Adipocyte (in vitro differentiated cells): ENCODE data around the gene ZNF512B.

Experiments used
- DNase-seq: peaks from one replicate; pipeline ENCODE4 v3.0.0-alpha.2; 2015; ENCODE audit warnings: low read depth
- H3K27me3 ChIP-seq: replicated peaks from 2 replicates; pipeline ENCODE4 v1.7.0; 2013; ENCODE audit warnings: mild to moderate bottlenecking, low read length, moderate library complexity; ENCODE audit not compliant: control insufficient read depth, insufficient read depth
- H3K36me3 ChIP-seq: 2 replicates; pipeline ENCODE4 v1.7.0; 2013; ENCODE audit warnings: low read length, mild to moderate bottlenecking, moderate library complexity; ENCODE audit not compliant: control insufficient read depth, insufficient read depth, severe bottlenecking
- H3K4me1 ChIP-seq: 2 replicates; pipeline ENCODE4 v1.7.0; 2013; ENCODE audit warnings: mild to moderate bottlenecking, low read length, moderate library complexity; ENCODE audit not compliant: control insufficient read depth, insufficient read depth
- H3K4me3 ChIP-seq: 2 replicates; pipeline ENCODE4 v1.7.0; 2013; ENCODE audit warnings: mild to moderate bottlenecking, low read length, moderate library complexity
- H3K9ac ChIP-seq: 2 replicates; pipeline ENCODE4 v1.7.0; 2013; ENCODE audit warnings: mild to moderate bottlenecking, low read length, moderate library complexity
- H3K9me3 ChIP-seq: 2 replicates; pipeline ENCODE4 v1.7.0; 2013; ENCODE audit warnings: mild to moderate bottlenecking, low read length, moderate library complexity; ENCODE audit not compliant: control insufficient read depth

ZNF512B gene

DNA sequence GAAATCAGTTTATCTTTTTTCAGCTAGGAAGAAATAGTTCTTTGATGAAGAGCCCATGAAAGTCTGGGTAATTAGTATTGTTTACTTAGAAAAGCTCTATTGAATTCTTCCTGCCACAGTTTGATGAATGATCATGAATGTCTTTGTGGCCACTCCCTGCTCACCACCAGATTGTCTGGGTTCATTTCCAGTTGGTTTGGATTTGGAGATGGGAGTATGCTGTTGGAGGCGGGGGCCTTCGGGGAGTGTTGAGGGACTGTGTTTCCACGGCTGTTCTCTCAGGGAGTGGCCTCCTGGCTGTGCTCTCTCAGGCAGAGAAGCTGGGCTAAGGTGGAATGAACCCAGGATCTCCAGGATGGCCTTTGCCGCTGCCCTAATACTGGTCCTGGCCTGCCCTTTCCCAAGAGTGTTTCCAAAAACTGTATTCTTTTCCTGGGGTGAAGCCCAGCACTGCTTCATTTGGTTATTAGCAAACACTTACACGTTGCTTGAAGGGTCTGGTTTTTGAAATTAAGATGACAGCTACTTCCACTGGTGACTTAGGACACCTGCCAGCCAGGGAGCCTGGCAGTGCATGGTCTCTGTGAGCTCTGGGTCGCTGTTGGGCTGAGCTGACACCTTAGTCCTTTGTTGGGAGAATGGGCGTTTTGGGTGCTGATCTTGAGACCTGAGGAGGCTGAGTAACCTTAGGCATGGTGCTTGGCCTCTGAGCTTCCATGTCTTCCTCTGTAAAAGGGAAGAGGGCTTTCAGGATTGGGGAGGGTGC lies 34.4 kb upstream of the ZNF512B start:
- no peak overlapping the region for H3K9ac ChIP-seq
- peaks cover 10% of the 10 kb centered on the region for H3K4me1 ChIP-seq
- H3K27me3 ChIP-seq: no peaks in the 10 kb centered on the region
- no peaks in the 10 kb centered on the region for H3K9me3 ChIP-seq
- H3K4me3 ChIP-seq: no peak overlapping the region
- peaks cover 69% of the 10 kb centered on the region for H3K36me3 ChIP-seq
- DNase-seq: no peak

DNA sequence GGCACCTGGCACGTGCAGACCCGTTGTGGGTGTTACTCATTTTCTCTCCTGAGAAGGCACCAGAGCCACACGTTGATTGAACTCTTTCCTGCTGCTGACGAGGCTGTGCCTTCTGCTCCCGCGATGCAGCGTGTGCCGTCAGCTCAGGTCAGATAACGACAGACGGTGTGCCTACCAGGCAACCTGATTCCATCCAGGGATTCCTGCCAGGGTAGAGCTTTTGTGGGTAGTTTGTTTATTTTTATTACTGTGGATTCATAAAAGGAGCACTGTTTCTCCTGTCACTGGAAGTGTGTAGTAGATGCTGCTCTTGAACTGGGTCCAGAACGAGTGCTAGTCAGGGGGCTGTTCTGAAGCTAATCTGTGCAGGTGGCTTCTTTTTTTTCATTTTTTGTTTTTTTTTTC lies 31.9 kb upstream of the ZNF512B start:
- peaks cover 10% of the 10 kb centered on the region for H3K4me1 ChIP-seq
- no peak overlapping the region for H3K9ac ChIP-seq
- H3K27me3 ChIP-seq: no peaks in the 10 kb centered on the region
- H3K4me3 ChIP-seq: no peak overlapping the region
- DNase-seq: no peak
- H3K9me3 ChIP-seq: no peaks in the 10 kb centered on the region
- H3K36me3 ChIP-seq: peaks cover 72% of the 10 kb centered on the region

DNA sequence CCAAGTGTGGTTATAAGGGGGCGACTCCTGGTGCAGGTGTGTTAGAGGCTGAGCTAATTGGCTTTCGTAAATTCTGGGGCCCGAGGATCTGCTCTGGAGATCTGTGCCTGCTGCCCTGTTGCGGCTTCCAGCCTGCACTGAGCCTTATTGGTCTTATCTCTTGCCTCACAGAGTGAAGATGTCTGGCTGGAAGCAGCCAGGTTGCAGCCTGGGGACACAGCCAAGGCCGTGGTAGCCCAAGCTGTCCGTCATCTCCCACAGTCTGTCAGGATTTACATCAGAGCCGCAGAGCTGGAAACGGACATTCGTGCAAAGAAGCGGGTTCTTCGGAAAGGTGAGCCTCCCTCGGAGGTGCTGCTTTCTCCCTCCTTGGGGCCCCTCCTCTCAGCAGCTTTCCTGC lies 31.2 kb upstream of the ZNF512B start:
- H3K4me1 ChIP-seq: peaks cover 9% of the 10 kb centered on the region
- no peaks in the 10 kb centered on the region for H3K27me3 ChIP-seq
- H3K36me3 ChIP-seq: peaks cover 76% of the 10 kb centered on the region
- H3K9ac ChIP-seq: no peak overlapping the region
- DNase-seq: no peak
- H3K9me3 ChIP-seq: no peaks in the 10 kb centered on the region
- H3K4me3 ChIP-seq: no peak overlapping the region

DNA sequence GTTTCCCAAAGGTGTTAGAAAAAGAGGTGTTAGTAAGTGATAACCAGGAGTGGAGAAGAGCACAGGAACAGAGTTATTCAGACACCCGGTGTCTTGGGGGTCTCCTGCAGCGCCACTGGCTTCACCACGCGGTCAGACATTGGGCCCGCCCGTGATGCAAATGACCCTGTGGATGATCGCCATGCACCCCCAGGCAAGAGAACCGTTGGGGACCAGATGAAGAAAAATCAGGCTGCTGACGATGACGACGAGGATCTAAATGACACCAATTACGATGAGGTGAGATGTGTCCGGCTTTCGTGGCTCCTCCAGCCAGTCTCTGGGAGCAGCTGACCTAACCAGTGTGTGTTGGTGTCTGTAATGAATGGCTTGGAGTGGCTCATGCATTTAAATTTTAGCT lies 13.2 kb upstream of the ZNF512B start:
- DNase-seq: no peak
- peaks cover 32% of the 10 kb centered on the region for H3K36me3 ChIP-seq
- no peak overlapping the region for H3K4me3 ChIP-seq
- no peaks in the 10 kb centered on the region for H3K27me3 ChIP-seq
- H3K9ac ChIP-seq: no peak overlapping the region
- no peaks in the 10 kb centered on the region for H3K9me3 ChIP-seq
- H3K4me1 ChIP-seq: peaks cover 20% of the 10 kb centered on the region

DNA sequence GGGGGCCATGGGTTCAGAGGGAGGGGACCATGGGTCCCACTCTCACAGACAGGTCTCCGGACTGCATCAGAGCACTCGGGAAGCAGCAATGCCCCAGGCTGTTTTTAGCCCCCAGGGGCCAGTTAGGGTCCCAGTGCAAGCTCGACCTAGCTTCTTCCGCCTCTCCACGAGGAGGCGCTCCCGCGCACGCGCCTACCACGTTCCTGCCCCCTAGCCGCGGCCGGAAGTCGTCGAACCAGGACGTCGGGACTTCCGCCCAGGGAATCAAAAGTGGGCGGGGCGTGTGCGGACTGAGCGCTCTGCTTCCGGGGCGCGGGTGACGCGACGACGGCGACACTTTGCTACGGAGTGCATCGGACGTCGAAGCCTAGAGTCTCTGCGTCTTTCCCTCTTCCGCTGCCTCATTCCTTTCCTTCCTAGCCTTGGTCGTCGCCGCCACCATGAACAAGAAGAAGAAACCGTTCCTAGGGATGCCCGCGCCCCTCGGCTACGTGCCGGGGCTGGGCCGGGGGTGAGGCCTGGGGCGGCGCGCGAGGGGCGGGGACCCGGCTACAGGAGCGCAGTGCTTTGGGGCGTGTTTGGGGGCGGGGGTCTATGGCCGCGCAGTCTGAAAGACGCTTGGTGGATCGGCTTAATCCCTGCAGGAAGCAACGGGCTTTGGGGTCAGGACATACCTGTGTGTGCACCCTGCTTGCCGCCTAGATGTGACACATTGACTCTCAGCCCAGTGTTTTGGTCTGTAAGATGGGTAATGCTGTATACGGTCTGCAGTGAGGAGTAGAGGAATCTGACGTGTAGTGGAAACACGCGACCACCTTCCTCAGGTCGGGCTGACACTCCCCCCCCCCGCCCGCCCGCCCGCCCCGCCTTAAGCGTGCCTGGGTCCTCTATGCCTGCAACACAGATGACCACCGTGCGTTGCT lies 11.3 kb upstream of the ZNF512B start, which contains the start of gene PRPF6:
Gene PRPF6, plus strand, starts transcription at position 327 of the 923 bp plus-strand sequence. Its CDS starts 114 bp downstream, at position 441.
- H3K4me3 ChIP-seq: peak within 1 kb of the TSS; percentile 87
- no peaks in the 10 kb centered on the region for H3K27me3 ChIP-seq

DNA sequence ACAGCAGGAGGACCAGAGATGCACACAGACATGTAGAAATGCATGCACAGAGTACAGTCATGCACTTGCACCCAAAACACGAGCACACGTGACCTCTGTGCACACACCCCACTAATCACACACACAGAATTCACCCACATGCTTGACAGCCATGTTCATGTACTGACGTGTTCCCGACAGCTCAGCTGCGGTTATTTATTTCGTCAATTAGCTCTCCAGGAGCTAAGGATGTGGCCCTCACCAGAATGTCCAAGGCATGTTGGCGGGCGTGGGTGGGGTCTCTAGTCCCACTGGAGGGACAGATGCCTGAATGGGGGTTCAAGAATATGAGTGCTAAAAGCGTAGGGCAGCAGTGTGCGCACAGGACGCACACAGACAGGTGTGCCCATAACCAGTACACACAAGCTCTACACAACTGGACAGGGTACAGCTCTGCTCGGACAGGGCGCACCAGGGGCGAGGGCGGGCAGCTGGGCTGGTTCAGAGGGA lies 10.6 kb upstream of the ZNF512B start:
- peak overlapping the region; percentile 88 for H3K9ac ChIP-seq
- H3K9me3 ChIP-seq: no peaks in the 10 kb centered on the region
- no peaks in the 10 kb centered on the region for H3K27me3 ChIP-seq
- DNase-seq: no peak
- H3K4me1 ChIP-seq: peaks cover 20% of the 10 kb centered on the region
- peak overlapping the region; percentile 87 for H3K4me3 ChIP-seq
- H3K36me3 ChIP-seq: peaks cover 14% of the 10 kb centered on the region

More for the DNA sequence above, 11.3 kb upstream of the ZNF512B start, which contains the start of gene PRPF6:
- peak; percentile 99 for DNase-seq
- H3K9me3 ChIP-seq: no peaks in the 10 kb centered on the region
- H3K4me1 ChIP-seq: peaks cover 20% of the 10 kb centered on the region
- peak within 1 kb of the TSS; percentile 88 for H3K9ac ChIP-seq
- peaks cover 21% of the 10 kb centered on the region for H3K36me3 ChIP-seq

DNA sequence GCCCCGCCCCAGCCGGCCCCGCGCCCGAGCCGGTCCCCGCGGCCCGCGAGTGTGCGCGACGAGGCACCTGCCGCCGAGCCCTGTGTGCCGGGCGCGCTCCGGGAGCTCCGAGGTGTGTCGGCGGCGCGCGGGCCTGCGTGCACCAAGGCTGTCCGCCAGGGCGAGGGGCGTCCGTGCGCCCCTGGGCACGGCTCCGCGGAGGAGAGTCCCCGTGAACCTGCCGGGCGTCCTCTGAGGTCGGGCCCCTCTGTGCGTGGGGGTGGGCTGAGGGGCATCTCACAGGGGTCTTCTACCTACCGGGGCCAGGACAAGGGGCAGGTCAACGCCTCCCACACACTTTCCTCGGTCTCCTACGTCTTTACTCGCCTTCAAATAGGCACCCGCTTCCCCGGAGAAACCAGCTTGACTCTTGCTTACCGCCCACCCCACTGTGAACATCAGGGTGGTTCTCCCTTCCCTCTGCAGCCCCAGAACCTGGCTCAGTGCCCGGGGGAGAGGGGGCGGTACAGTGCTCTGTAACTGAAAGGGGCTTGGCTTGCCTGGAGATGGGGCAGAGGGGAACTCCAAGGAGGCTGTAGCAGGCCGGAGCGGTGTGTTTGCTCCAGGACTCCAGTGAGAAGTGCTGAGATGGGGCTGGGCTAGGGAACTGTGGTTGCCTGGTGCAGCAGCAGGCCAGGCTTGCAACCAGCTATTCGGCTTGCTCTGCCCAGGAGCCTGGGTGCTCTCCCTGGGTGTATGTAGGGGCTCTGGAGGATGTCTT lies 10.0 kb upstream of the ZNF512B start, which contains the start of gene SAMD10:
Gene SAMD10, minus strand, starts transcription at position 86 of the 760 bp plus-strand sequence. CDS start 175 bp downstream, outside the sequence.
- Histone ChIP-seq H3K4me3 (peak within 1 kb of the TSS; percentile 87), H3K9me3 (no peaks in the 10 kb centered on the region), H3K9ac (peak within 1 kb of the TSS; percentile 88), H3K36me3 (peaks cover 7% of the 10 kb centered on the region), H3K4me1 (peaks cover 20% of the 10 kb centered on the region), H3K27me3 (no peaks in the 10 kb centered on the region)
- peak; percentile 51 for DNase-seq

DNA sequence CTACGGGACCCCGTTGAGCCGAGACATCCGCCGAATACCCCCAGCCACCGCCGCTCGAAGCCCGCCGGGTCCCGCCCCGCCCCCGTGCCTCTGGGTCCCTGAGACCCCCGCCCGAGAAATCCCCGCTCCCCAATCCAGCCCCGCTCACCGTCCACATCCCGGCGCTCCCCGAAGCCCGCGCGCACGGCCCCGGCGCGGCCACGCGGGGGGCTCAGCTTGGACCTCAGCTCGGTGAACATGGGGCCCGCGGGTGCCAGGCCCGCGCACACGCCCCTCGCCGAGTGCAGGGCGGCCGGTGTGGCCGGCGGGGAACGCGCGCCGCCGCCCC lies 9.5 kb upstream of the ZNF512B start:
- Histone ChIP-seq H3K4me3 (peak overlapping the region; percentile 75), H3K9me3 (no peaks in the 10 kb centered on the region), H3K4me1 (peaks cover 22% of the 10 kb centered on the region), H3K36me3 (peaks cover 3% of the 10 kb centered on the region), H3K9ac (peak overlapping the region; percentile 60), H3K27me3 (no peaks in the 10 kb centered on the region)
- DNase-seq: no peak

DNA sequence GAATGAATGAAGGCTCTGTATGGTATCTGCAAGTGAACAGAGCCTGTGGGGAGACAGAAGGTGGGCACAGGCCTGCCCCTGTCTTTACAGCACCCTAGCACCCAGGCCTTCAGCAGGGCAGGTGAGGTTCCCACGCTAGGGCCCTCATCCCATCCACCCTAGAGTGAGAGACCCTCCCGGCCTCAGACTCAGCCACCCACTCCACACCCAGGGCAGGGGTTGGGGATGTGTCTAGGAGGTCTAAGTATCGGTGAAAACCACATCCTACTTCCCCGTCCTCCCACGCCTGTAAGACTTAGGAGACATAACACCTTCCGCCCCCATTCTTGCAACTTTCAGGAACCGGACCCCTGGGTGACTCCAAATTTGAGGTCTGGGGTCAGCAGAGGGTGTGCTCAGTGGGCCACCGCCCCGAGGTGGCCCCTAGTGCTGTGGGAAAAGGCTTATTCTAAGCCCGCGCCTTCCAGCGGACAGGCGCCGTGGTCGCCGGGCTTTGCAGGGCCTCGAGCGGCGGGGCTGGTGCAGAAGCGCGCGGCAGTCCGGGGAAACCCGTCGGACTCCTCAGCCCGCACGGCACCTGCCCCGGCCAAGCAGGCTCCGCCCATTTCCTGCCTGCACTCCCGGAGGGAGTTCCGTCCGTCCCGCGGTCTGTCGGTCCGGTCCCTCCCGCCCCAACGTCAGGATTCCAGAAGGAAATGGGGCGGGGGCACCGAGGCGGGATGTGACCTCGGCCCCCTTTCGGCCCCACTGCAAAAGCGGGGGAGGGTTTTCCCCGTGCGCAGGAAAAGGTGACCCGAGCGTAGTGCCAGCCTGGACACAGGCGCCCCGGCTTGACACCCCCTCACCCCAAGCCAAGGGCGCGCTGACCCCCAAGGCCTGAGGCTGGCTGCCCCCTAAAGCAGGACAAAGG lies 8.8 kb upstream of the ZNF512B start:
- H3K9ac ChIP-seq: peak overlapping the region; percentile 60
- no peaks in the 10 kb centered on the region for H3K27me3 ChIP-seq
- no peaks in the 10 kb centered on the region for H3K9me3 ChIP-seq
- peak overlapping the region; percentile 75 for H3K4me3 ChIP-seq
- DNase-seq: peak; percentile 34
- H3K4me1 ChIP-seq: peaks cover 24% of the 10 kb centered on the region
- H3K36me3 ChIP-seq: peaks cover 3% of the 10 kb centered on the region

DNA sequence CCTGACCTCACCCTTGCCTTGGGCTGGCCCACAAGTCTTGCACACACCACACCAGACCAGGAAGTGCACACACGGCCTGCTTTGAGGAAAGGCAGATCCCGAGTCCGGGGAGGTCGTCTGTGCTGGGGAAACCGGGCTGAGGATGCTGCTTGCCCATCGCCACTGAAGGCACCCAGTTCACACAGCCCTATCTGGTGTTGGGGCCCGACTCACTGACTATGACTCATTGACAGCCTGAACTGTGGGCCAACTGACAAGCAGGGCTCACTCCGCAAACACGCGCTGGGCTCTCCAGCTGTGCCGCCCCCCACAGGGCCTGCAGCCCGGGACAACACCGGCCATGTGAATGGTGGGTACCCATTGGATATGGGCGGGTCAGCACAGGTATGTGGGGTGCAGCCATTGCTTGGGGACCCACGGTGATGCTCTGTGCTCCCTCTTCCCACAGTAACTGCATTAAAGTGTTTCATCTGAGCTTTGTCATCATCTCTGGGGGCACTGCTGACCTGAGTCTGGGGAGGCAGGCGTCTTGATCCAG lies 8.1 kb upstream of the ZNF512B start:
- DNase-seq: no peak
- Histone ChIP-seq H3K4me1 (peaks cover 24% of the 10 kb centered on the region), H3K4me3 (no peak overlapping the region), H3K27me3 (no peaks in the 10 kb centered on the region), H3K36me3 (peaks cover under 1% of the 10 kb centered on the region), H3K9me3 (no peaks in the 10 kb centered on the region), H3K9ac (no peak overlapping the region)
